HCT116 (cell line): Measurements from ENCODE around the gene FAM13A. TPM values are rescaled to one million over a fixed set of nuclear protein-coding genes. Genes with fewer than 3 reads are reported as not detected.

Source experiments
- ATAC-seq: fragments of 200-7000 bp; cut with Tn5 transposase; 2 replicates; pipeline ENCODE4 v1.9.1; 2020; ENCODE audit warnings: mild to moderate bottlenecking, moderate library complexity
- BruUV-seq: library from RNA; stranded (reverse); fragments of 400-500 nt; replicated peaks from 2 replicates; lab custom pipeline; 2021; lab: Mats Ljungman, UMichigan
- CTCF ChIA-PET: fragments of 300-600 bp; sonication (Branson Sonifier 250); formaldehyde crosslinking; loops from one replicate; lab custom pipeline; 2021; ENCODE audit warnings: antibody characterized with exemption; lab: Charles Lee
- POLR2A ChIA-PET: fragments of 300-600, 350-600 bp; sonication (Branson Sonifier 250); formaldehyde crosslinking; loops from one replicate; lab custom pipeline; 2021; ENCODE audit warnings: antibody characterized with exemption; lab: Charles Lee
- RAD21 ChIA-PET, 2 experiments: fragments of 300-600 bp; sonication (Branson Sonifier 250); formaldehyde crosslinking; loops; one replicate each; lab custom pipeline; 2023; ENCODE audit warnings: low total read pairs in 2 of 2; ENCODE audit not compliant: uncharacterized antibody in 2 of 2, unreplicated experiment in 2 of 2, low non-redundant PET in 1 of 2; lab: Charles Lee
- DNase-seq: peaks from one replicate; pipeline ENCODE4 v3.0.0-alpha.2; 2010; ENCODE audit warnings: low read depth, low spot score
- H2AFZ ChIP-seq: fragments of 200-600 bp; shearing (Covaris generic), sonication (generic); 2 replicates; pipeline ENCODE4 v1.6.1; 2017; ENCODE audit warnings: low read depth, mixed run types, mixed read lengths, antibody characterized with exemption, low read length; ENCODE audit not compliant: poor library complexity, severe bottlenecking
- H3K27ac ChIP-seq: 2 replicates; pipeline ENCODE4 v1.5.1; 2012; ENCODE audit warnings: low read depth, low read length
- H3K27me3 ChIP-seq: fragments of 200-600 bp; sonication (generic); 2 replicates; pipeline ENCODE4 v1.6.1; 2016; ENCODE audit warnings: mixed run types, low read length, mixed read lengths; ENCODE audit not compliant: insufficient read depth
- H3K36me3 ChIP-seq, 2 experiments: fragments of 200-500 bp in 1 of 2; fragments of 200-600 bp in 1 of 2; sonication (Bioruptor generic) in 1 of 2; sonication (generic) in 1 of 2; 2 replicates each; pipeline versions ENCODE4 v1.5.1 to v1.6.1; 2014 to 2016; ENCODE audit warnings: low read length in 2 of 2, inconsistent platforms in 1 of 2, mixed read lengths in 1 of 2, mixed run types in 1 of 2; ENCODE audit not compliant: insufficient read depth in 2 of 2, control insufficient read depth in 1 of 2
- H3K4me1 ChIP-seq, 2 experiments: fragments of 200-600 bp in 1 of 2; sonication (generic) in 1 of 2; 2 replicates each; pipeline versions ENCODE4 v1.5.1 to v1.6.1; 2012 to 2017; ENCODE audit warnings: low read length in 2 of 2, inconsistent platforms in 1 of 2, mild to moderate bottlenecking in 1 of 2, mixed read lengths in 1 of 2, mixed run types in 1 of 2, moderate library complexity in 1 of 2; ENCODE audit not compliant: insufficient read depth in 2 of 2, control insufficient read depth in 1 of 2
- H3K4me2 ChIP-seq: fragments of 200-600 bp; sonication (generic); 2 replicates; pipeline ENCODE4 v1.6.1; 2017; ENCODE audit warnings: mixed run types, low read length, mixed read lengths
- H3K4me3 ChIP-seq, 2 experiments: fragments of 200-600 bp in 1 of 2; sonication (generic) in 1 of 2; replicated peaks in 1 of 2; 2 replicates each; pipeline ENCODE4 v1.5.1; 2011 to 2016; ENCODE audit warnings: low read length in 2 of 2, control low read depth in 1 of 2, low read depth in 1 of 2, mild to moderate bottlenecking in 1 of 2, mixed read lengths in 1 of 2, mixed run types in 1 of 2
- H3K79me2 ChIP-seq: fragments of 200-600 bp; sonication (generic); 2 replicates; pipeline ENCODE4 v1.6.1; 2017; ENCODE audit warnings: mild to moderate bottlenecking, mixed run types, low read length, moderate library complexity, mixed read lengths; ENCODE audit not compliant: insufficient read depth
- H3K9ac ChIP-seq: fragments of 200-600 bp; sonication (generic); 2 replicates; pipeline ENCODE4 v1.6.1; 2016; ENCODE audit warnings: low read length, mixed read lengths
- H3K9me2 ChIP-seq: fragments of 200-600 bp; sonication (generic), shearing (Covaris generic); 2 replicates; pipeline ENCODE4 v1.6.1; 2017; ENCODE audit warnings: mixed run types, mild to moderate bottlenecking, moderate library complexity; ENCODE audit not compliant: insufficient read depth
- H3K9me3 ChIP-seq, 2 experiments: fragments of 200-500 bp in 1 of 2; fragments of 200-600 bp in 1 of 2; sonication (Bioruptor generic) in 1 of 2; sonication (generic) in 1 of 2; 2 replicates each; pipeline ENCODE4 v1.6.1; 2014 to 2017; ENCODE audit warnings: low read length in 2 of 2, mixed read lengths in 2 of 2, inconsistent platforms in 1 of 2, low read depth in 1 of 2, mild to moderate bottlenecking in 1 of 2, mixed run types in 1 of 2, moderate library complexity in 1 of 2; ENCODE audit not compliant: control insufficient read depth in 1 of 2, insufficient read depth in 1 of 2
- H4K20me1 ChIP-seq: fragments of 200-600 bp; sonication (generic), shearing (Covaris generic); 2 replicates; pipeline ENCODE4 v1.6.1; 2017; ENCODE audit warnings: mixed run types, mild to moderate bottlenecking, moderate library complexity; ENCODE audit not compliant: insufficient read depth
- EGR1 ChIP-seq: IDR thresholded peaks from 2 replicates; pipeline ENCODE4 v1.6.1; 2012; ENCODE audit warnings: low read depth
- ELF1 ChIP-seq: IDR thresholded peaks from 2 replicates; pipeline ENCODE4 v1.6.1; 2012; ENCODE audit warnings: low read depth, borderline replicate concordance
- EZH2 ChIP-seq: fragments of 200-600 bp; sonication (generic); IDR thresholded peaks from 2 replicates; pipeline ENCODE4 v1.6.1; 2017; ENCODE audit warnings: antibody characterized with exemption, mixed run types
- EZH2phosphoT487 ChIP-seq: fragments of 200-600 bp; IDR thresholded peaks from 2 replicates; pipeline ENCODE4 v1.6.1; 2018; ENCODE audit warnings: antibody characterized with exemption, borderline replicate concordance
- FOSL1 ChIP-seq: IDR thresholded peaks from 2 replicates; pipeline ENCODE4 v1.6.1; 2012; ENCODE audit warnings: low read depth
- JUND ChIP-seq: IDR thresholded peaks from 2 replicates; pipeline ENCODE4 v1.6.1; 2012
- POLR2A ChIP-seq: IDR thresholded peaks from 2 replicates; pipeline ENCODE4 v1.7.0; 2011; ENCODE audit warnings: borderline replicate concordance; ENCODE audit not compliant: insufficient read depth, insufficient read length; ENCODE audit errors: extremely low read depth
- POLR2AphosphoS5 ChIP-seq: IDR thresholded peaks from 2 replicates; pipeline ENCODE4 v1.6.1; 2011; ENCODE audit warnings: mild to moderate bottlenecking, low read depth, low read length, moderate library complexity
- RAD21 ChIP-seq: IDR thresholded peaks from 2 replicates; pipeline ENCODE4 v1.6.1; 2012; ENCODE audit warnings: low read depth, mild to moderate bottlenecking
- SIN3A ChIP-seq: IDR thresholded peaks from 2 replicates; pipeline ENCODE4 v1.6.1; 2012; ENCODE audit warnings: low read depth
- SP1 ChIP-seq: IDR thresholded peaks from 2 replicates; pipeline ENCODE4 v1.6.1; 2012; ENCODE audit warnings: low read depth
- SRF ChIP-seq: IDR thresholded peaks from 2 replicates; pipeline ENCODE4 v1.6.1; 2012; ENCODE audit warnings: low read depth
- TCF7L2 ChIP-seq: IDR thresholded peaks from 2 replicates; pipeline ENCODE4 v1.7.0; 2011; ENCODE audit warnings: borderline replicate concordance, inconsistent platforms; ENCODE audit not compliant: insufficient read depth, insufficient read length; ENCODE audit errors: extremely low read depth
- ZNF274 ChIP-seq: fragments of 200-500 bp; sonication (Bioruptor generic); IDR thresholded peaks from 2 replicates; pipeline ENCODE4 v1.6.1; 2014; ENCODE audit warnings: mild to moderate bottlenecking, low read depth, low read length, inconsistent platforms
- intact Hi-C: fragments of 100-400 bp; cut with micrococcal nuclease; formaldehyde crosslinking; loops from 2 replicates; pipeline ENCODE4 v1.10.0; 2022
- total RNA-seq: library from RNA; stranded (reverse); gene quantifications from one replicate; pipeline ENCODE4 v1.2.1, GENCODE V29; 2021; ENCODE audit not compliant: unreplicated experiment
- TF ChIP-seq, protein P1 (sequence below), 3 experiments: fragments of 200-600 bp in 1 of 3; sonication (generic) in 1 of 3; IDR thresholded peaks in 2 of 3; conservative IDR thresholded peaks in 1 of 3; 2 replicates each; pipeline ENCODE4 v1.5.1; 2012 to 2017; ENCODE audit warnings: low read depth in 2 of 3, low read length in 2 of 3, antibody characterized with exemption in 1 of 3, borderline replicate concordance in 1 of 3, control low read depth in 1 of 3, mild to moderate bottlenecking in 1 of 3, mixed read lengths in 1 of 3, mixed run types in 1 of 3, moderate library complexity in 1 of 3; ENCODE audit not compliant: insufficient read depth in 1 of 3
- TF ChIP-seq, protein P2 (sequence below): IDR thresholded peaks from 2 replicates; pipeline ENCODE4 v1.6.1; 2012
- TF ChIP-seq, protein P3 (sequence below): IDR thresholded peaks from 2 replicates; pipeline ENCODE4 v1.6.1; 2012; ENCODE audit warnings: low read depth
- TF ChIP-seq, protein P4 (sequence below): IDR thresholded peaks from 2 replicates; pipeline ENCODE4 v1.6.1; 2012
- TF ChIP-seq, protein P5 (sequence below): IDR thresholded peaks from 2 replicates; pipeline ENCODE4 v1.6.1; 2011; ENCODE audit warnings: mild to moderate bottlenecking, low read length, moderate library complexity; ENCODE audit not compliant: insufficient replicate concordance; ENCODE audit errors: extremely low read depth

The FAM13A gene
- total RNA-seq, 1 experiment from 2014 or later, result 17.2 TPM

DNA sequence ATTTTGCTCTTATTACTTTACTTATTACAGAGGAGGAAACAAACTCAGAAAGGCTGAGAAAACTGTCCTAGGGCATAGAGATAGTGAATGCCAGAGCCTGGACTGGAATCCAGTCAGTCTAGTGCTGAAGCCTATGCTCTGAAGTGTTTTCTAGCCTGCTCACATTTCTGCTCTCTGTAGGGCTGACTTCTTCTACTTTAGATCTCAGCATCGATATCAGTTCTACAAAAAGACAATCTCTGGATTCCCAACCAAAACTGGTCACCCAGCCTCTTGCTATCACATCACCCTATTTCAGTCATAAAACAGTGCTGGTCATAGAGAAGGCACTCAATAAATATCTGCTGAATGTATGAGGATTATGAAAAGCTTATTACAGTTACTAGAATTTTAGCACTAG is 87.2 kb downstream of the FAM13A start:
- peaks cover 0 to 6% of the 10 kb centered on the region in 2 experiments; a peak in 2 of 4 replicates for H3K4me1 ChIP-seq
- H2AFZ ChIP-seq, result no peak overlapping the region
- no peak overlapping the region for H3K4me2 ChIP-seq
- no peaks in the 10 kb centered on the region for H4K20me1 ChIP-seq
- no peak overlapping the region for H3K27ac ChIP-seq
- TF ChIP-seq POLR2A (no peak), SRF (no peak), FOSL1 (no peak), JUND (no peak), EGR1 (no peak), SP1 (no peak), EZH2phosphoT487 (no peak), TCF7L2 (no peak), EZH2 (no peak), ZNF274 (no peak), SIN3A (no peak), POLR2AphosphoS5 (no peak), RAD21 (no peak), ELF1 (no peak)
- TF ChIP-seq, protein P1, sequence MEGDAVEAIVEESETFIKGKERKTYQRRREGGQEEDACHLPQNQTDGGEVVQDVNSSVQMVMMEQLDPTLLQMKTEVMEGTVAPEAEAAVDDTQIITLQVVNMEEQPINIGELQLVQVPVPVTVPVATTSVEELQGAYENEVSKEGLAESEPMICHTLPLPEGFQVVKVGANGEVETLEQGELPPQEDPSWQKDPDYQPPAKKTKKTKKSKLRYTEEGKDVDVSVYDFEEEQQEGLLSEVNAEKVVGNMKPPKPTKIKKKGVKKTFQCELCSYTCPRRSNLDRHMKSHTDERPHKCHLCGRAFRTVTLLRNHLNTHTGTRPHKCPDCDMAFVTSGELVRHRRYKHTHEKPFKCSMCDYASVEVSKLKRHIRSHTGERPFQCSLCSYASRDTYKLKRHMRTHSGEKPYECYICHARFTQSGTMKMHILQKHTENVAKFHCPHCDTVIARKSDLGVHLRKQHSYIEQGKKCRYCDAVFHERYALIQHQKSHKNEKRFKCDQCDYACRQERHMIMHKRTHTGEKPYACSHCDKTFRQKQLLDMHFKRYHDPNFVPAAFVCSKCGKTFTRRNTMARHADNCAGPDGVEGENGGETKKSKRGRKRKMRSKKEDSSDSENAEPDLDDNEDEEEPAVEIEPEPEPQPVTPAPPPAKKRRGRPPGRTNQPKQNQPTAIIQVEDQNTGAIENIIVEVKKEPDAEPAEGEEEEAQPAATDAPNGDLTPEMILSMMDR (IDR thresholded peaks at IDR 0.05 in 2 of 3, conservative IDR thresholded peaks at IDR 0.05 in 1 of 3; ENCODE audit: borderline replicate concordance in 1 of 3, insufficient read depth in 1 of 3, low read depth in 2 of 3, low read length in 2 of 3), result no peak
- TF ChIP-seq, protein P2, sequence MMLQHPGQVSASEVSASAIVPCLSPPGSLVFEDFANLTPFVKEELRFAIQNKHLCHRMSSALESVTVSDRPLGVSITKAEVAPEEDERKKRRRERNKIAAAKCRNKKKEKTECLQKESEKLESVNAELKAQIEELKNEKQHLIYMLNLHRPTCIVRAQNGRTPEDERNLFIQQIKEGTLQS, result no peak
- TF ChIP-seq, protein P3, sequence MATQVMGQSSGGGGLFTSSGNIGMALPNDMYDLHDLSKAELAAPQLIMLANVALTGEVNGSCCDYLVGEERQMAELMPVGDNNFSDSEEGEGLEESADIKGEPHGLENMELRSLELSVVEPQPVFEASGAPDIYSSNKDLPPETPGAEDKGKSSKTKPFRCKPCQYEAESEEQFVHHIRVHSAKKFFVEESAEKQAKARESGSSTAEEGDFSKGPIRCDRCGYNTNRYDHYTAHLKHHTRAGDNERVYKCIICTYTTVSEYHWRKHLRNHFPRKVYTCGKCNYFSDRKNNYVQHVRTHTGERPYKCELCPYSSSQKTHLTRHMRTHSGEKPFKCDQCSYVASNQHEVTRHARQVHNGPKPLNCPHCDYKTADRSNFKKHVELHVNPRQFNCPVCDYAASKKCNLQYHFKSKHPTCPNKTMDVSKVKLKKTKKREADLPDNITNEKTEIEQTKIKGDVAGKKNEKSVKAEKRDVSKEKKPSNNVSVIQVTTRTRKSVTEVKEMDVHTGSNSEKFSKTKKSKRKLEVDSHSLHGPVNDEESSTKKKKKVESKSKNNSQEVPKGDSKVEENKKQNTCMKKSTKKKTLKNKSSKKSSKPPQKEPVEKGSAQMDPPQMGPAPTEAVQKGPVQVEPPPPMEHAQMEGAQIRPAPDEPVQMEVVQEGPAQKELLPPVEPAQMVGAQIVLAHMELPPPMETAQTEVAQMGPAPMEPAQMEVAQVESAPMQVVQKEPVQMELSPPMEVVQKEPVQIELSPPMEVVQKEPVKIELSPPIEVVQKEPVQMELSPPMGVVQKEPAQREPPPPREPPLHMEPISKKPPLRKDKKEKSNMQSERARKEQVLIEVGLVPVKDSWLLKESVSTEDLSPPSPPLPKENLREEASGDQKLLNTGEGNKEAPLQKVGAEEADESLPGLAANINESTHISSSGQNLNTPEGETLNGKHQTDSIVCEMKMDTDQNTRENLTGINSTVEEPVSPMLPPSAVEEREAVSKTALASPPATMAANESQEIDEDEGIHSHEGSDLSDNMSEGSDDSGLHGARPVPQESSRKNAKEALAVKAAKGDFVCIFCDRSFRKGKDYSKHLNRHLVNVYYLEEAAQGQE, result no peak
- TF ChIP-seq, protein P4, sequence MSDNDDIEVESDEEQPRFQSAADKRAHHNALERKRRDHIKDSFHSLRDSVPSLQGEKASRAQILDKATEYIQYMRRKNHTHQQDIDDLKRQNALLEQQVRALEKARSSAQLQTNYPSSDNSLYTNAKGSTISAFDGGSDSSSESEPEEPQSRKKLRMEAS, result no peak
- TF ChIP-seq, protein P5, sequence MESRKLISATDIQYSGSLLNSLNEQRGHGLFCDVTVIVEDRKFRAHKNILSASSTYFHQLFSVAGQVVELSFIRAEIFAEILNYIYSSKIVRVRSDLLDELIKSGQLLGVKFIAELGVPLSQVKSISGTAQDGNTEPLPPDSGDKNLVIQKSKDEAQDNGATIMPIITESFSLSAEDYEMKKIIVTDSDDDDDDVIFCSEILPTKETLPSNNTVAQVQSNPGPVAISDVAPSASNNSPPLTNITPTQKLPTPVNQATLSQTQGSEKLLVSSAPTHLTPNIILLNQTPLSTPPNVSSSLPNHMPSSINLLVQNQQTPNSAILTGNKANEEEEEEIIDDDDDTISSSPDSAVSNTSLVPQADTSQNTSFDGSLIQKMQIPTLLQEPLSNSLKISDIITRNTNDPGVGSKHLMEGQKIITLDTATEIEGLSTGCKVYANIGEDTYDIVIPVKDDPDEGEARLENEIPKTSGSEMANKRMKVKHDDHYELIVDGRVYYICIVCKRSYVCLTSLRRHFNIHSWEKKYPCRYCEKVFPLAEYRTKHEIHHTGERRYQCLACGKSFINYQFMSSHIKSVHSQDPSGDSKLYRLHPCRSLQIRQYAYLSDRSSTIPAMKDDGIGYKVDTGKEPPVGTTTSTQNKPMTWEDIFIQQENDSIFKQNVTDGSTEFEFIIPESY, result no peak
- POLR2A ChIA-PET, result no interaction called here
- no TSS peak for BruUV-seq
- H3K27me3 ChIP-seq, result no peaks in the 10 kb centered on the region
- DNase-seq (no peak), ATAC-seq (no peak)
- H3K9me2 ChIP-seq, result no peaks in the 10 kb centered on the region
- RAD21 ChIA-PET, result no interaction called here
- no peaks in the 10 kb centered on the region for H3K79me2 ChIP-seq
- CTCF ChIA-PET, result no interaction called here
- H3K4me3 ChIP-seq, result no peak overlapping the region
- H3K9me3 ChIP-seq, result no peaks in the 10 kb centered on the region
- intact Hi-C loops, result no loop called here
- H3K36me3 ChIP-seq, result no peaks in the 10 kb centered on the region
- no peak overlapping the region for H3K9ac ChIP-seq
